Loucy (cell line): Measurements from ENCODE around the gene GNAI3.

Experiments used
- H2AFZ ChIP-seq: fragments of 200-600 bp; sonication (generic); 2 replicates; pipeline ENCODE4 v1.6.0; 2016; ENCODE audit warnings: antibody characterized with exemption, mild to moderate bottlenecking, low read length, moderate library complexity
- H3F3A ChIP-seq: fragments of 200-600 bp; 2 replicates; pipeline ENCODE4 v1.6.0; 2016; ENCODE audit warnings: antibody characterized with exemption, low read depth, mild to moderate bottlenecking
- H3K27me3 ChIP-seq: fragments of 200-600 bp; sonication (generic); 2 replicates; pipeline ENCODE4 v1.6.1; 2014; ENCODE audit warnings: low read length, mild to moderate bottlenecking; ENCODE audit not compliant: insufficient read depth, poor library complexity, severe bottlenecking
- H3K36me3 ChIP-seq: fragments of 200-600 bp; sonication (generic); 2 replicates; pipeline ENCODE4 v1.6.1; 2016; ENCODE audit warnings: low read length; ENCODE audit not compliant: insufficient read depth
- H3K4me1 ChIP-seq: fragments of 200-600 bp; sonication (generic); 2 replicates; pipeline ENCODE4 v1.5.1; 2014; ENCODE audit warnings: low read length, mild to moderate bottlenecking; ENCODE audit not compliant: insufficient read depth, poor library complexity, severe bottlenecking
- H3K4me2 ChIP-seq: fragments of 200-600 bp; sonication (generic); 2 replicates; pipeline ENCODE4 v1.6.0; 2014; ENCODE audit warnings: antibody characterized with exemption, low read length, low read depth, mild to moderate bottlenecking; ENCODE audit not compliant: poor library complexity, severe bottlenecking
- H3K4me3 ChIP-seq: fragments of 200-600 bp; sonication (generic); 2 replicates; pipeline ENCODE4 v1.5.1; 2014; ENCODE audit warnings: low read length, mild to moderate bottlenecking, mixed read lengths; ENCODE audit not compliant: poor library complexity, severe bottlenecking
- H3K79me2 ChIP-seq: fragments of 200-600 bp; sonication (generic); 2 replicates; pipeline ENCODE4 v1.6.1; 2014; ENCODE audit warnings: low read length; ENCODE audit not compliant: insufficient read depth
- H3K9ac ChIP-seq: fragments of 200-600 bp; sonication (generic); 2 replicates; pipeline ENCODE4 v1.6.0; 2014; ENCODE audit warnings: mild to moderate bottlenecking, low read depth, low read length, moderate library complexity; ENCODE audit not compliant: poor library complexity, severe bottlenecking
- H3K9me2 ChIP-seq: fragments of 200-600 bp; sonication (generic); replicated peaks from 2 replicates; pipeline ENCODE4 v1.6.1; 2016; ENCODE audit warnings: low read depth, low read length, mixed read lengths
- H3K9me3 ChIP-seq: fragments of 200-600 bp; sonication (generic); 2 replicates; pipeline ENCODE4 v1.6.1; 2014; ENCODE audit warnings: mild to moderate bottlenecking, antibody characterized with exemption, low read length, low read depth; ENCODE audit not compliant: insufficient read depth
- H4K20me1 ChIP-seq: fragments of 200-600 bp; sonication (generic); 2 replicates; pipeline ENCODE4 v1.6.0; 2014; ENCODE audit warnings: antibody characterized with exemption, low read length, mild to moderate bottlenecking; ENCODE audit not compliant: insufficient read depth, poor library complexity, severe bottlenecking
- EZH2phosphoT487 ChIP-seq: fragments of 200-600 bp; IDR thresholded peaks from 2 replicates; pipeline ENCODE4 v1.6.1; 2018; ENCODE audit warnings: antibody characterized with exemption, mild to moderate bottlenecking, moderate library complexity, borderline replicate concordance
- TF ChIP-seq, protein P1 (sequence below): fragments of 200-600 bp; sonication (generic); conservative IDR thresholded peaks from 2 replicates; pipeline ENCODE4 v1.5.1; 2014; ENCODE audit warnings: mild to moderate bottlenecking, antibody characterized with exemption, low read length

GNAI3 gene

DNA sequence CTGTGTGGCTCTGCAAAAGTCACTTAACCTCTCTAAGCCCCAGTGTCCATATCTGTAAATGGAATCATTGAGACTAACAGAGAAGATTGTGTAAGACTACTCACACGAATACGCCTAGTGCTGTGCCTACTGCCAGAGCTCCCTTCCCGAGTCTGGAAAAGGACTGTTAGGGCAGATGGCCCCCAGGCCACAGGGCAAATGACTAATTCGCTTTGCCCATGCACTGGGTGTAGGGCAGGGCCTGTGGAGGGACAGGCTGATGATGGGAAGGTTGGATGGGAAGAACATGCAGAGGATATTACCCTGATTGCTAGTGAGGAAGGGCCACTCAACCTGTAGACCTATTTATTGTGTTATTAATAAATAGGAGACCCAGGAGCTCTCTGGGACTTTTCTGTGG, 12.9 kb upstream of the GNAI3 start:
- Histone ChIP-seq H3K36me3 (no peaks in the 10 kb centered on the region), H2AFZ (no peak overlapping the region), H4K20me1 (no peaks in the 10 kb centered on the region), H3K9me2 (no peaks in the 10 kb centered on the region), H3K9me3 (no peaks in the 10 kb centered on the region), H3K27me3 (no peaks in the 10 kb centered on the region), H3K4me2 (no peak overlapping the region), H3F3A (no peaks in the 10 kb centered on the region), H3K79me2 (no peaks in the 10 kb centered on the region), H3K4me3 (no peak overlapping the region), H3K9ac (no peak overlapping the region), H3K4me1 (peaks cover 9% of the 10 kb centered on the region)
- TF ChIP-seq, protein P1, sequence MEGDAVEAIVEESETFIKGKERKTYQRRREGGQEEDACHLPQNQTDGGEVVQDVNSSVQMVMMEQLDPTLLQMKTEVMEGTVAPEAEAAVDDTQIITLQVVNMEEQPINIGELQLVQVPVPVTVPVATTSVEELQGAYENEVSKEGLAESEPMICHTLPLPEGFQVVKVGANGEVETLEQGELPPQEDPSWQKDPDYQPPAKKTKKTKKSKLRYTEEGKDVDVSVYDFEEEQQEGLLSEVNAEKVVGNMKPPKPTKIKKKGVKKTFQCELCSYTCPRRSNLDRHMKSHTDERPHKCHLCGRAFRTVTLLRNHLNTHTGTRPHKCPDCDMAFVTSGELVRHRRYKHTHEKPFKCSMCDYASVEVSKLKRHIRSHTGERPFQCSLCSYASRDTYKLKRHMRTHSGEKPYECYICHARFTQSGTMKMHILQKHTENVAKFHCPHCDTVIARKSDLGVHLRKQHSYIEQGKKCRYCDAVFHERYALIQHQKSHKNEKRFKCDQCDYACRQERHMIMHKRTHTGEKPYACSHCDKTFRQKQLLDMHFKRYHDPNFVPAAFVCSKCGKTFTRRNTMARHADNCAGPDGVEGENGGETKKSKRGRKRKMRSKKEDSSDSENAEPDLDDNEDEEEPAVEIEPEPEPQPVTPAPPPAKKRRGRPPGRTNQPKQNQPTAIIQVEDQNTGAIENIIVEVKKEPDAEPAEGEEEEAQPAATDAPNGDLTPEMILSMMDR = no peak
- TF ChIP-seq EZH2phosphoT487 = no peak

DNA sequence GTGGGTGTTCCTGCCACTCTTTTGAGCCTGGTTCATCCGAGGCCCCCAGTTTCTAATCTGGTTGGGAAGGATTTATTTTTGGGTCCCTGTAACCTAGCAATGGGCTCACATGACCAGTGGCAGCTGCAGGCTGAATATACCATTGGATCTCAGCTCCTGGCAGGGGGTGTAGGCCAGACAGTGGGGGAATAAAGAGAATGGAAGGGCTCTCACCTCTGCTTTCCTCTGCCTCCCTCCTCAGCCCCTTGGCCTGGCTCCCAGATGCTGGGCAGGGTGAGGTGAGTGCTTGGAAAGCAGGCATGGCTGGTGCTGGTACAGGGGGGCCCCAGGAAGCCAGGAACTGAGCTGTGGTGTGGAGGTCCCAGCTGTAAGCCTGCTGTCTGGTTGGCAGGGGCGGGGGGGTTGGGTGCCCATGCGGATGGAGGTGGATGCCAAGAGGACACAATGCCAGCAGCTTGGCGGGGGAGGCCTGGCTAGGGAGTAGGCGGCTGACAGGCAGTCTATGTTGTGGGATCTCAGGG, 12.4 kb upstream of the GNAI3 start:
- Histone ChIP-seq H3K79me2 (no peaks in the 10 kb centered on the region), H3K27me3 (no peaks in the 10 kb centered on the region), H2AFZ (no peak overlapping the region), H4K20me1 (no peaks in the 10 kb centered on the region), H3K4me3 (no peak overlapping the region), H3K9ac (no peak overlapping the region), H3F3A (no peaks in the 10 kb centered on the region), H3K9me2 (no peaks in the 10 kb centered on the region), H3K4me1 (peaks cover 6% of the 10 kb centered on the region), H3K9me3 (no peaks in the 10 kb centered on the region), H3K4me2 (no peak overlapping the region), H3K36me3 (no peaks in the 10 kb centered on the region)
- TF ChIP-seq EZH2phosphoT487 = no peak
- TF ChIP-seq, protein P1 = no peak

DNA sequence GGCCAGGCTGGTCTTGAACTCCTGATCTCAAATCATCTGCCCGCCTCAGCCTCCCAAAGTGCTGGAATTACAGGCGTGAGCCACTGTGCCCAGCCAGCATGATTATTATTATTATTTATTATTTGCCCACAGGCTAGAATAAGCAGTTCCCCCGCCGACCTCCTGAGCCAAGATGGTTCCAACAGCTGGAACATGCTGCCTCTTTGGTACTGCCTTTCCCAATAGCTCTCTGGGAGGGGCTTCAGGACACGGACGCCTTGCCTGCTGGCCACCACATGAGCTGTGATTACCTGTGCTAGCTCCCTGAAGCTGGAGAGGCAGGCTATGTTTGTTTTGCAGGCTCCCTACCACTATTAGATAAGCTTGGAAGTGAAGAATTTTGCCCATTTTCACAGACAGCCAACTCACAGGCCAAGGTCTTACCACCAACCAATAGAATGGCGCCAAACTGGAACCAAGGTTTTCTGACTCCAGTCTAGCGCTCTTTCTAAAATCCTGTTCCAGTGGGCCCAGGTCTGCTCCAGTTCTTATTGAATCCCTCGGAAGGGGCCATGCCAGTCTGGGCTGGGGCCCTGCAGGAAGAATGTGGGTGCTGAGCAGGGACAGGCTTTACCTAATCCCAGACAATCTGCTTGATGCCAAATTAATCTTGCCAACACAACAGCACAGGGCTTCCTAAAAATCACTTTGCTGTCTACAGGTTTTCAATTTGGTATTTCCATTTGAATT, 10.8 kb upstream of the GNAI3 start:
- H2AFZ ChIP-seq = no peak overlapping the region
- H3F3A ChIP-seq = no peaks in the 10 kb centered on the region
- H3K4me2 ChIP-seq = no peak overlapping the region
- no peaks in the 10 kb centered on the region for H3K9me2 ChIP-seq
- no peak overlapping the region for H3K4me3 ChIP-seq
- H3K9me3 ChIP-seq = no peaks in the 10 kb centered on the region
- peaks cover 1% of the 10 kb centered on the region for H3K4me1 ChIP-seq
- no peaks in the 10 kb centered on the region for H4K20me1 ChIP-seq
- no peak overlapping the region for H3K9ac ChIP-seq
- no peak for TF ChIP-seq EZH2phosphoT487
- TF ChIP-seq, protein P1 = no peak
- no peaks in the 10 kb centered on the region for H3K27me3 ChIP-seq
- H3K36me3 ChIP-seq = no peaks in the 10 kb centered on the region
- no peaks in the 10 kb centered on the region for H3K79me2 ChIP-seq
